GM18502 (cell line): ENCODE measurements around the gene ISOC1.

Experiments used
- ATAC-seq: cut with Tn5 transposase; IDR thresholded peaks from one replicate; pipeline ENCODE4 v1.9.1; 2021; ENCODE audit warnings: mild to moderate bottlenecking; ENCODE audit not compliant: unreplicated experiment, poor library complexity

The ISOC1 gene

GRCh38 chr5:129094087-129094923 is at the start of gene ISOC1:
TSS of gene ISOC1 (plus strand) at chr5:129094749. CDS start at chr5:129094767, 18 bp downstream.
- ATAC-seq = peak; percentile 90

- no peak for ATAC-seq
Observed at GRCh38 chr5:129046151-129046550, 48.4 kb upstream of the ISOC1 start.

- ATAC-seq = no peak
Observed at GRCh38 chr5:129048509-129048908, 46.0 kb upstream of the ISOC1 start.

- ATAC-seq = no peak
Observed at GRCh38 chr5:129049126-129049799, 45.3 kb upstream of the ISOC1 start.

GRCh38 chr5:129051283-129051682 is 43.3 kb upstream of the ISOC1 start:
- ATAC-seq = no peak

GRCh38 chr5:129053438-129053837 is 41.1 kb upstream of the ISOC1 start:
- no peak for ATAC-seq

GRCh38 chr5:129057329-129057728 is 37.2 kb upstream of the ISOC1 start:
- ATAC-seq = no peak

GRCh38 chr5:129061849-129062248 is 32.7 kb upstream of the ISOC1 start:
- ATAC-seq = no peak

- ATAC-seq = no peak
Observed at GRCh38 chr5:129063483-129064113, 31.0 kb upstream of the ISOC1 start.

GRCh38 chr5:129065721-129066120 is 28.8 kb upstream of the ISOC1 start:
- no peak for ATAC-seq

- no peak for ATAC-seq
Observed at GRCh38 chr5:129067745-129068144, 26.8 kb upstream of the ISOC1 start.

GRCh38 chr5:129069292-129069691 is 25.3 kb upstream of the ISOC1 start:
- peak; percentile 77 for ATAC-seq

- ATAC-seq = no peak
Observed at GRCh38 chr5:129073111-129073510, 21.4 kb upstream of the ISOC1 start.

GRCh38 chr5:129074903-129075302 is 19.6 kb upstream of the ISOC1 start:
- no peak for ATAC-seq

- no peak for ATAC-seq
Observed at GRCh38 chr5:129077433-129078075, 17.0 kb upstream of the ISOC1 start.

- no peak for ATAC-seq
Observed at GRCh38 chr5:129078247-129078646, 16.3 kb upstream of the ISOC1 start.

- no peak for ATAC-seq
Observed at GRCh38 chr5:129078660-129079059, 15.9 kb upstream of the ISOC1 start.

GRCh38 chr5:129079496-129079895 is 15.1 kb upstream of the ISOC1 start:
- no peak for ATAC-seq

- no peak for ATAC-seq
Observed at GRCh38 chr5:129080766-129081165, 13.8 kb upstream of the ISOC1 start.

GRCh38 chr5:129082225-129083136 is 12.1 kb upstream of the ISOC1 start:
- no peak for ATAC-seq
